ENCODE data around the gene MAD1L1.

DNA sequence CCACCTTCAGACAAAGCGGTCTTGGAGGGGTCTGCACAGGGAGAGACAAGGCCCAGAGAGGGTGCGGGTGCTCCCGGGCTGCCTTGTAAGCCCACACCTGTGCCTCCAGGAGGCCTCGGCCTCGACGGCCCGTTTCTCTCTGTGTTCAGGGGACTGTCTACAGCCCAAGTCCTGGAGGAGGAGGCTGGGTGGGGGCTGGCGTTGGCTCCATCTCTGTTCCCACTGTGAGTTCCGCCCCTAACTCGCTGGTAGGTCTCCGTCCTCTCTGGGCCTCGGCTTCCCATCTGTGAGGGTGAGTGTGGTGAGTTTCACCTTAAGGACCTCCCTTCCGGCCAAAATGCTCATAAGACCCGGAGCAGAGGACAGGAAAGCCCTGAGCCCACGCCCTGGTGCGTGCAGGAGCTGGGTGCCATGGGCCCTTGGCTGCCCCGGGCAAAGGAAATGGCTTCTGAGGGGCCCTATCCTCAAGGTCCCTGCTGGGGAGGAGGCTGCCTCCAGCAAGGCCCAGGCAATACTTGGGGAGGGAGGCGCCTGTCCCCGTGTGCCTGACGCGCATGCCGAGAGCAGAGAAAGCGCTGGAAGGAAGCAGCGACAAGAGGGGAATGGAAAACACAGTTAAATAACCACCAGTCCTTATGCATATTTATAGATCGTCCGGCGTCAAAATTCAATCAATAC lies 285.8 kb downstream of the MAD1L1 start:
- TF ChIP-seq CTCF (conservative IDR thresholded peaks at IDR 0.05 in 1 of 2, IDR thresholded peaks at IDR 0.05 in 1 of 2; ENCODE audit: low read depth in 1 of 2, low read length in 2 of 2) (no peak), EZH2 (IDR thresholded peaks at IDR 0.05; ENCODE audit: low read length, missing control alignments) (no peak)

All from fibroblast of lung (primary cell).